ENCODE results near the gene STARD10. TPM values are rescaled to one million over a fixed set of nuclear protein-coding genes. Genes with fewer than 3 reads are reported as not detected.
"Not testable (repeated sequence)": the region's sequence is repeated elsewhere in the genome, so short reads cannot be mapped to it uniquely, and the experiment has no call there.

Gene STARD10
- total RNA-seq, 2 donors from 2014 or later = 7.7 to 16.4 TPM

DNA sequence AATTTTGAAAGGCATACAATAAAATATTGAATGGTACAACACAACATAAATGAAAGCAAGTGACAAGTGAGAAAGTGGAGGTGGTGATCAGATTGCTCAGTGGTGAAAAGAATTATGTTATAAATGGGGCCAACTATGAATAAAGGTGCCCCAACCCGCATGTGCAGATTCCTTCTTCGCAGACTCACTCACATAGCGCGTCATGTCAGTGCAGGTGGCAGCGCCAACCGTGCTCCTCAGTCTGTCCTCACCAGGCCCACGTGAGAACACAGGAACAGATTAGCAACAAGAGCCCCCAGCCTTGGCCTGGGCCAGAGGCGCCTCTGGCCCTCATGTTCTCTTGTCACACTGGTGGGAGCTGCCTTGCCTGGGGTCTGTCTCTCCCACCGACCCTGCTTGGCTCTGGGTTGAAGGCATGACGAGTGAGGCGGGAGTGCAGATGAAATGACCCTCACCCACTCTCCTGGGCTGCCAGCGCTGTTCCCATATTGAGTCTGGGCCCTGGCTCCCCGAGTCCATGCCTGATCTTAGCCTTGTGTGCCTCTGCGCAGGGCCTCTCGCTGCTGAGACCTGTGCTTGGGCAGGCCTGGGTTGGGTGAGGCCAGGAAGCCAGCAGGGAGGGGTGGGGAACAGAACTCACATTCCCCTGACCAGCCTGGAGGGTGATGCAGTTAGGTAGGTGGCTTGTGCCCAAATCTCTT, 26.7 kb upstream of the STARD10 start:
- Mint-ChIP-seq H3K27me3 (no peaks in the 10 kb centered on the region), H3K36me3 (ENCODE audit: low read depth) (peaks cover 81% of the 10 kb centered on the region), H3K4me1 (peaks cover 15% of the 10 kb centered on the region), H3K4me3 (peak overlapping the region; percentile 44), H3K9me3 (no peaks in the 10 kb centered on the region), H3K27ac (no peak overlapping the region)
- ATAC-seq (replicated peaks) = no peak

DNA sequence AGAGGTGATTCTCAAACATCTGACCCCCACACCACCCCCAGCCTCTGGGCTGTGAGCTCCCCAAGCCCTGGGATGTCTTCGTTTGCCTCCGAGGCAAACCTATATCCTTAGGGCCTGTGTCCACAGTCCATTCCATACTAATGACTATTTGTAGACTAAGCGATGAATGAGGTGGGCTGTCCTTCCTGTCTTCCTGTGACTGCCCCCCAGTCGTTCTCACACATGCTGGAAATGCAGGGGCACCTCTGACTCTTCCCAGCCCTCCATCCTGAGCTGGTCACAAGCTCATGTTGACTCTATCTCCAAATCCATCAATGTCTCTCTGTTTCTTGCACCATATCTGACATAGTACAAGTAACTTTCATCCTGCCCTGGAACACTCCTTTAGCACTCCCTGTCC, 25.1 kb upstream of the STARD10 start:
- H3K36me3 Mint-ChIP-seq (ENCODE audit: low read depth) = peaks cover 76% of the 10 kb centered on the region
- H3K4me3 Mint-ChIP-seq = no peak overlapping the region
- H3K4me1 Mint-ChIP-seq = peaks cover 11% of the 10 kb centered on the region
- no peaks in the 10 kb centered on the region for H3K27me3 Mint-ChIP-seq
- no peaks in the 10 kb centered on the region for H3K9me3 Mint-ChIP-seq
- H3K27ac Mint-ChIP-seq = peak overlapping the region; percentile 63
- no peak for ATAC-seq (replicated peaks)

DNA sequence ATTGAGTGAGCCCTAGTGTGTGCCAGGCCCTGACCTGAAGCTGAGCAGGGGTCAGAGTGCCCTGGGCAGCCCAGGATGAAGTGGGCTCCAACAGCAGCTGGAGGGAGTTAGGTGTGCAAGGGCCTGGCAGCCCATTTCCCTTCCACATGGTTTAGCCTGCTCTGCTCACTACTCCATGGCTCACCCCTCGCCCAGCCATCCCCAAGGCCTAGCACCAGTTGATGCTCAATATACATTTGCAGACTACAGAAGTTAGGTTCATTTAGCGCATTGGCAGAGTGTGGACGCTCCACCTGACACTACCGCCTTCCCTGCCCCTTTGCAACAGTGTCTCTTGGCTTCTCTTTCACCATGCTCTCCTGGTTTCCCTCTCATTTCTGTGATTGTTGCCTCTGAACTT, 24.1 kb upstream of the STARD10 start:
- Mint-ChIP-seq H3K4me3 (peak overlapping the region; percentile 96), H3K27me3 (no peaks in the 10 kb centered on the region), H3K36me3 (ENCODE audit: low read depth) (peaks cover 76% of the 10 kb centered on the region), H3K9me3 (no peaks in the 10 kb centered on the region), H3K27ac (no peak overlapping the region), H3K4me1 (peaks cover 11% of the 10 kb centered on the region)
- ATAC-seq (replicated peaks) = no peak

DNA sequence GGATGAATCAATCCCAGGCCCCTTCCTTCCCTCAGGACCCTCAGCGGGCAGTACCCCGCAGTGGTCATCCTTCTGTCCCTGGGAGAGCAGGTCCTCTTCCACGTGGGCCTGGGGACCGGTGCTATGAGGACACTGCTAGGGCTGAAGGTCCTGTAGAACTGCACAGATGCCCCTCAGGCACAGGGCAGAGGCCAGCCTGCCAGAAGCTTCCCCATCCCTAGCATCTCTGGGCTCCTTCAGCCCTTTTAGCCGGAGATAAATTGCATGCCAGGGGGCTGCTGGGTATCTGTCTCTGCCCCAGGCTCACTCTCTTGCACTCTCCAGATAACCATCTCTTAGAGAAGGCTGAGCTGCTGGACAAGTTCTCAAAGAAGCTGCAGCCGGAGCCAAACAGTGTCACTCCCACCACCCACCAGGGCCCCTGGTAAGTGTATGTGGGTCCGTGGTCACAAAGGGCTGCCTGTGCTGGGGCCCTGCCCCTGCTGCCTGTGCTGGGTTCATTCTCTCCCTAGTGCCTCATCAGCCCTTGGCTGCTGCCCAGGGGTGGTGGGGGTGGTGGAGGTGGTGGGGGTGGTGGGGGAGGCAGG, 22.6 kb upstream of the STARD10 start:
- Mint-ChIP-seq H3K4me3 (peak overlapping the region; percentile 96), H3K36me3 (ENCODE audit: low read depth) (peaks cover 90% of the 10 kb centered on the region), H3K4me1 (peaks cover 15% of the 10 kb centered on the region), H3K27ac (peak overlapping the region; percentile 96), H3K9me3 (no peaks in the 10 kb centered on the region), H3K27me3 (no peaks in the 10 kb centered on the region)
- no peak for ATAC-seq (replicated peaks)

DNA sequence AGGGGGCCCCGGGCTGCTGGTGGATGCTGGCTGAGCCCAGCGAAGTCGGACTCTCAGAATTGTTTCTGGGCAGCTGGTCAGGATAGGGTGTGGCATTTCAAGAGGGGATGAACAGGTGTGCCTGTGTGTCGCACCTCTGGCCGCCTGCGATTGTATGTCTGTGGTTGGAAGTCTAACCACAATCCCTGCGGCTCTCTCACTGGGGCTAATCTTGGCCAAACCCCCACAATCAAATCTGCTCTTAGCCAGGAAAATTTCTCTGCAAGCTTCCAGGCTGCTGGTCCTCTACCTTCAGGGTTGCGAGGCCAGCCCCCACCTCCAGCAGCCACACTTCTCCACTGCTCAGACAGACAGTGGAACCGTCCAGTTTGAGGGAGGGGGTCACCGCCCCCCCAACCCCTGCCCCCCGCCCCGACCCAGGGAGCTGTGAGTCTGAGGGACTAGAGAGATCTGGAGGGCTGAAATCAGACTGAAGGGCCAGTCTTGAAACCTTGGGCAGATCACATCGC, 21.3 kb upstream of the STARD10 start:
- peaks cover 91% of the 10 kb centered on the region for H3K36me3 Mint-ChIP-seq (ENCODE audit: low read depth)
- H3K4me1 Mint-ChIP-seq = peaks cover 16% of the 10 kb centered on the region

DNA sequence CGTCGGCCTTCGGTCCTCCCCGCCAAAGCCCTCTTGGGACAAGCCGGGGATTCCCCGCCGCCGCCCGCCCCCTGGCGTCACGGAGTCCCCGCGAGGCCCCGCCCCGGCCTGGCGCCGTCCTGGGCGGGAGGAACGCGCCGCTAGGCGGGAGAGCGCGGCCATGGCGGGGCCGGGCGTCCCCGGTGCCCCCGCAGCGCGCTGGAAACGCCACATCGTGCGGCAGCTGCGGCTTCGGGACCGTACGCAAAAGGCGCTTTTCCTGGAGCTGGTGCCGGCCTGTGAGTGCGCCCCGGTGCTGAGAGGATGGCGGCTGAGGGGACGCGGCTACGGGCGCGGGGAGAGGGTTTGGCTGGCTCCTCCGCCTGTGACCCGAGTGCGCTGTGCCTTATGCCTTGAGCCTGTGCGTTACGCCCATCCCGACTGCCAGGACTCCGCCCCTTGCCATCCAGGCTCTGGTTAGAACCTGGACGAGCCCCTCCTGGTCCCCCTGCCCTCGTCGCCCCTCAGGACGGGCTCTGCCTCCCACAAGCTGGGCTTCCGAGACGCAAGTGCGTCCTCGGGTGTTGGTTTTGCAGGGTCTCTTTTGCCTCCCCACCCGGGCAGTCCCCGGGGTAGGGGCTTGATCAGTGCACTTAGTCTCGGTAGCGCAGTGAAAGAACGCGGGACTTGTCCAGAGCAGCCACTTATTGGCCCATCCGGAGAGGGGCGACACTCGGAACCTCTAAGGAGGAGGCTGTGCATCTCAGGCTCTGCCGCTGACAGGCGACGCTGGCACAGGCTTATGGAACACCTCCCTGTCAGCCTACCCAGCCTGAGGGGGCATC, 20.7 kb upstream of the STARD10 start, which contains the start of gene ATG16L2:
TSS of gene ATG16L2 (plus strand) at position 126 of the 824 bp plus-strand sequence. CDS start at position 161, 35 bp downstream.
- H3K36me3 Mint-ChIP-seq (ENCODE audit: low read depth) = peaks cover 91% of the 10 kb centered on the region
- H3K9me3 Mint-ChIP-seq = no peaks in the 10 kb centered on the region
- no peaks in the 10 kb centered on the region for H3K27me3 Mint-ChIP-seq
- ATAC-seq (replicated peaks) = peak; percentile 69
- peak within 1 kb of the TSS; percentile 96 for H3K4me3 Mint-ChIP-seq
- H3K4me1 Mint-ChIP-seq = peaks cover 16% of the 10 kb centered on the region
- peak within 1 kb of the TSS; percentile 96 for H3K27ac Mint-ChIP-seq

More for the DNA sequence above, 21.3 kb upstream of the STARD10 start:
- no peak for ATAC-seq (replicated peaks)
- Mint-ChIP-seq H3K27me3 (no peaks in the 10 kb centered on the region), H3K27ac (peak overlapping the region; percentile 96), H3K9me3 (no peaks in the 10 kb centered on the region), H3K4me3 (peak overlapping the region; percentile 96)

DNA sequence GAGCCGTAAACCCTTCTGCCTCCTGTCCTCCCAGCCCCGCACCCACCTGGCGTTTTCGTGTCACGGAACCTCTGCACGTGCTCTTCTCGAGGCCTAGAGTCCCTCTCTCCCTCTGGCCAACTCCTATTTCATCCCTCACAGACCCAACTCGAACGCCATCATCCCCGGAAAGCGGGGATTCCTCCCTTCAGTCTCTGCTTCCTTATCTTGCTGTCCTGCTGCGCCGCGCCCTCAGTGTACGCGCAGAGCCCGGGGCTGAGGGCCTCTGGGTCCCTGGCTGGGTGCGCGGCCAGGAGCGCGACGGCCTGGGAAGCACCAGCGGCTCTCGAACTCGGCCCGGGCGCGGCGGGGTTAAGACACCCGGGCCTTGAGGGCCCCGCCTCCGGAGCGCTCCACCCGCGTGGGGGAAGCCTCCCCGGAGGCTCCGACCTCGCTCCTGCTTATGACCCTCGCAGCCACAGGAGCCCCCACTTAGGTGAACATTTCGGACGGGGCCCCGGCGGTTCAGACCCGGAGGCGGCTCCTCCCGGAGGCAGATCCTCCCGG, 20.0 kb upstream of the STARD10 start:
- no peaks in the 10 kb centered on the region for H3K9me3 Mint-ChIP-seq
- no peaks in the 10 kb centered on the region for H3K27me3 Mint-ChIP-seq
- peak overlapping the region; percentile 96 for H3K4me3 Mint-ChIP-seq
- H3K36me3 Mint-ChIP-seq (ENCODE audit: low read depth) = peaks cover 91% of the 10 kb centered on the region
- H3K27ac Mint-ChIP-seq = peak overlapping the region; percentile 96
- ATAC-seq (replicated peaks) = peak; percentile 66
- peaks cover 11% of the 10 kb centered on the region for H3K4me1 Mint-ChIP-seq

DNA sequence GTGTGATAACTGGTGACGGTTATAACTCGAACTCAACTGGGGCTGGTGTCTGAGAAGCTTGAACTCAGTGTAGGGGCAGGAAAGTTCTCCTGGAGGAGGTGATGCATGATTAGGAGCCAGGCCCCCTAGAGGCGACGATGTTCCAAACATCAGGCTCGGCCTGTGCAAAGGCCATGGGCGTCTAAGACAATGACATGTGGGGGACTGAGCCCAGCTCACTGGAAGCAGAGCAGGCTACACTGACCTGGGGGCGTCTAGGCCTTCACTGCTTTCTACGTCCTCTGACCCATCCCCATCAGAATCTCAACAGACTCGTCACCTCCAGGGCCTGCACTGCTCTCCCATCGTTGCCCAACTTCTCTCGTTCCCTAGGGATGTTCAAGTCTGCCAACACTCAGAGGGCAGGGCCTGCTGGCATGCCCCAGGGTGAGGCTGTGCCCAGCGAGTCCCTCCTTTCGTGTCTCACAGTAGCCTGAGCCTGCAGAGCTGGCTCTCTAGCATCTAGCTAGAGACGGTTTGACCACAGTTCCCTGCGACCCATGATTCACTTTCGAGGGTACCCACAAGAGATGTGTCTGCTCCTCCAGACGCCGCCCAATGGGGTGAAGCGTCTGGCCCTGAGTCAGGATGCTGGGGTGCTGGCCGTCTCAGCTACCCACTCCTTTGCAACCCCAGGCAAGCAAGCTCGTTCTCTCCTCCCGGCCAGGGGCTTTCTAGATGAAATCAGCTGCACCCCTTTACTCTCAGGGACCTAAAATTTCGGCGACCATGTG, 19.3 kb upstream of the STARD10 start:
- Mint-ChIP-seq H3K27me3 (no peaks in the 10 kb centered on the region), H3K27ac (peak overlapping the region; percentile 96), H3K36me3 (ENCODE audit: low read depth) (peaks cover 91% of the 10 kb centered on the region), H3K4me1 (peaks cover 11% of the 10 kb centered on the region), H3K9me3 (no peaks in the 10 kb centered on the region), H3K4me3 (peak overlapping the region; percentile 96)
- peak; percentile 80 for ATAC-seq (replicated peaks)

DNA sequence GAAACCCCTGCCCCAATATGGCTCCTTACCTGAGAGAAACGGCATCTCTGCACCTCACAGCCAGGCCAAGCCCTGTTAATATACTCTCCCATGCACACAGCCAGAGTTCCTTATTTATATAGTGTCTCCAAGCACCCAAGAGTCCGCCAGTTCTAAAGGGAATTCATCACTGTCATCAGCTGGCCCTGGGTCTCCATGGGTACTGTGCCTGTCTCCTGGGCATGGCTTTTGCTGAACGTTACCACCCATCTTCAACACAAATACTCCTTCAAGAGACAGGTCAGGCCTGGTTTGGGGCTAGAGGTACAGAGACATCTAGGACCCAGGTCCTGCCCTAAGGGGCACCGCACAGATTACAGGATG, 18.7 kb upstream of the STARD10 start:
- no peak for ATAC-seq (replicated peaks)
- Mint-ChIP-seq H3K27ac (peak overlapping the region; percentile 96), H3K9me3 (no peaks in the 10 kb centered on the region), H3K27me3 (no peaks in the 10 kb centered on the region), H3K36me3 (ENCODE audit: low read depth) (peaks cover 89% of the 10 kb centered on the region), H3K4me1 (peaks cover 11% of the 10 kb centered on the region), H3K4me3 (peak overlapping the region; percentile 96)

DNA sequence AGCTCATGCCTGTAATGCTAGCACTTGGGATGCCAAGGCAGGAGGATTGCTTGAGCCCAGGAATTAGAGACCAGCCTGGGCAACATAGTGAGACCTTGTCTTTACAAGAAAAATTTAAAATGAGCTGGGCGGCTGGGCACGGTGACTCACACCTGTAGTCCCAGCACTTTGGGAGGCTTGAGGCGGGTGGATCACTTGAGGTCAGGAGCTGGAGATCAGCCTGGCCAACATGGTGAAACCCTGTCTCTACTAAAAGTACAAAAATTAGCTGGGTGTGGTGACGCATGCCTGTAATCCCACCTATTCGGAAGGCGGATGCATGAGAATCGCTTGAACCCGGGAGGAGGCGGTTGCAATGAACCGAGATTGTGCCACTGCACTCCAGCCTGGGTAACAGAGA, 17.8 kb upstream of the STARD10 start:
- Mint-ChIP-seq H3K4me1 (peaks cover 11% of the 10 kb centered on the region), H3K4me3 (peak overlapping the region; percentile 96), H3K36me3 (ENCODE audit: low read depth) (peaks cover 81% of the 10 kb centered on the region)
- not testable (repeated sequence) for ATAC-seq (replicated peaks); H3K9me3 Mint-ChIP-seq; H3K27me3 Mint-ChIP-seq; H3K27ac Mint-ChIP-seq

DNA sequence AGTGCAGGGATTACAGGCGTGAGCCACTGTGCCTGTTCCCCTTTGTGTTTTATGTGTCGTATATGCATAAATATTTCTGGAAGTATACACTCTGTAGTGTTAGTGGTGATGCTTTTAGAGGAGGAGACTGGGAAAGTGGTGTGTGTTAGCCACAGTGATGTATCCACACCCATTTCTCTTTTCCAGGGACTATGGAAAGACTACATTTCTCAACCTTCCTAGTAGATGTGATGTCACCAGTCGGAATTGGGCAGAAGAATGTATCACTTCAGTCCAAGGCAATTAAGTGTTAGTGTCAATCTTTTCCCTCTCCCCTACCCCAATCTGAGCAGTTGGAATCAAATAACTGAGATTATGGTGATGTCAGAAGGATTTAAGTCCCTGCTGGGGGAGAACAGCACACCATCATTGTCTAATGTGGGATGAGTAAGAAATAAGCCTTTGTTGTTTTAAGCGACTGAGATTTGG, 14.5 kb upstream of the STARD10 start:
- Mint-ChIP-seq H3K4me1 (peaks cover 15% of the 10 kb centered on the region), H3K36me3 (ENCODE audit: low read depth) (peaks cover 57% of the 10 kb centered on the region), H3K27ac (no peak overlapping the region), H3K27me3 (no peaks in the 10 kb centered on the region), H3K4me3 (no peak overlapping the region), H3K9me3 (no peaks in the 10 kb centered on the region)
- ATAC-seq (replicated peaks) = no peak

DNA sequence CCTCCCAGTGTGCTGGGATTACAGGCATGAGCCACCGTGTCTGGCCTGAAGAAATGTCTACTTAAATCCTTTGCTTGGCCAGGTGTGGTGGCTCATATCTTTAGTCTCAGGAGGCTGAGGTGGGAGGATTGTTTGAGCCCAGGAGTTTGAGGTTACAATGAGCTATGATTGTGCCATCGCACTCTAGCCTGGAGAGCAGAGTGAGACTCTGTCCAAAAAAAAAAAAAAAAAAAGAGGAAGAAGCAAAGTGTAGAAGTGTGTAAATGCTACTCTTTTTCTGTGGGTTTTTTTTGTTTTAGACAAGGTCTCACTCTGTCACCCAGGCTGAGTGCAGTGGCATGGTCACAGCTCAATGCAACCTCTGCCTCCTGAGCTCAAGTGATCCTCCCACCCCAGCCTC, 13.9 kb upstream of the STARD10 start:
- Mint-ChIP-seq H3K27me3 (no peaks in the 10 kb centered on the region), H3K4me3 (no peak overlapping the region), H3K4me1 (peaks cover 14% of the 10 kb centered on the region), H3K9me3 (no peaks in the 10 kb centered on the region), H3K36me3 (ENCODE audit: low read depth) (peaks cover 51% of the 10 kb centered on the region), H3K27ac (no peak overlapping the region)
- ATAC-seq (replicated peaks) = no peak

DNA sequence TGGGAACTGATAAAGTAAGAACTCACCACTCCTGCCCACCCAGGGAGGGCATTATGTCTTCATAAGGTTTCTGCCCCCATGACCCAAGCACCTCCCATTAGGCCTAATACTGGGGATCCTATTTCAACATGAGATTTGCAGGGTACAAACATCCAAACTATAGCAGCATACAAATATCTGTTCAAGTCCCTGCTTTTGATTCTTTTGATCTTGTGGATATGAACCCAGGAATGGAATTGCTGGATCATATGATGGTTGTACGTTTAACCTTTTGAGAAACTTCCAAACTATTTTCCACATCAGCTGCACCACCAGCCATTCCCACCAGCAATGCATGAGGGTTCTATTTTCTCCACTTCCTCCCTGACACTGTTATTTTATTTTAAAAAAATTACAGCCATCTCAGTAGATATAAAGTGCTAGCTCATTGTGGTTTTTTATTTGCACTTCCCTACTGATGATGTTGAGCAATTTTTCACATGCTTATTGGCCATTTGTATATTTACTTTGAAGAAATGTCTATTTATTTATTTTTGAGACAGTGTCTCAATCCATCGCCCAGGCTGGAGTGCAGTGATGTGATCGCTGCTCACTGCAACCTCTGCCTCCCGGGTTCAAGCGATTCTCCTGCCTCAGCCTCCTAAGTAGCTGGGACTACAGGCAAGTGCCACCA, 13.3 kb upstream of the STARD10 start:
- Mint-ChIP-seq H3K4me1 (peaks cover 10% of the 10 kb centered on the region), H3K9me3 (no peaks in the 10 kb centered on the region), H3K36me3 (ENCODE audit: low read depth) (peaks cover 44% of the 10 kb centered on the region), H3K27me3 (no peaks in the 10 kb centered on the region), H3K27ac (no peak overlapping the region), H3K4me3 (no peak overlapping the region)
- ATAC-seq (replicated peaks) = no peak

All from activated T-helper 17 cell treated with anti-CD3 and anti-CD28 coated beads, Interleukin-2, amount 50 U/mL, for 72 hours (primary cell).